HL-60 (cell line): Measurements from ENCODE around the gene DET1.

ENCODE experiments used
- DNase-seq, 2 experiments: peaks; one replicate each; pipeline ENCODE4 v3.0.0-alpha.2; 2010 to 2020; ENCODE audit warnings: low read depth in 1 of 2, low spot score in 1 of 2
- H3K27ac ChIP-seq: fragments of 250-450 bp; sonication (Bioruptor Pico); replicated peaks from 2 replicates; pipeline ENCODE4 v1.5.1; 2020; ENCODE audit warnings: mild to moderate bottlenecking, moderate library complexity
- H3K27me3 ChIP-seq: fragments of 250-450 bp; sonication (Bioruptor Pico); 2 replicates; pipeline ENCODE4 v1.5.1; 2021; ENCODE audit warnings: mild to moderate bottlenecking, moderate library complexity; ENCODE audit not compliant: insufficient read depth, poor library complexity, severe bottlenecking
- H3K4me3 ChIP-seq: replicated peaks from 2 replicates; pipeline ENCODE4 v1.5.1; 2011; ENCODE audit warnings: mild to moderate bottlenecking, control low read depth, low read length; ENCODE audit not compliant: insufficient read depth
- GABPA ChIP-seq: IDR thresholded peaks from 2 replicates; pipeline ENCODE4 v1.6.1; 2012; ENCODE audit warnings: low read depth
- POLR2AphosphoS5 ChIP-seq: IDR thresholded peaks from 2 replicates; pipeline ENCODE4 v1.6.1; 2012; ENCODE audit warnings: low read depth
- REST ChIP-seq: IDR thresholded peaks from 2 replicates; pipeline ENCODE4 v1.6.1; 2012; ENCODE audit warnings: low read depth; ENCODE audit not compliant: insufficient replicate concordance
- SPI1 ChIP-seq: IDR thresholded peaks from 2 replicates; pipeline ENCODE4 v1.6.1; 2012; ENCODE audit warnings: low read depth, mild to moderate bottlenecking, borderline replicate concordance
- TF ChIP-seq, protein P1 (sequence below): IDR thresholded peaks from one replicate; pipeline ENCODE4 v1.5.1; 2011; ENCODE audit warnings: low read length, control low read depth, inconsistent platforms; ENCODE audit not compliant: insufficient read depth

Gene DET1

GRCh38 chr15:88537591-88538317 lies 8.7 kb downstream of the DET1 start:
- DNase-seq: no peak
- Histone ChIP-seq H3K27ac (no peak overlapping the region), H3K4me3 (no peak overlapping the region), H3K27me3 (no peaks in the 10 kb centered on the region)
- TF ChIP-seq GABPA: no peak
- TF ChIP-seq, protein P1, sequence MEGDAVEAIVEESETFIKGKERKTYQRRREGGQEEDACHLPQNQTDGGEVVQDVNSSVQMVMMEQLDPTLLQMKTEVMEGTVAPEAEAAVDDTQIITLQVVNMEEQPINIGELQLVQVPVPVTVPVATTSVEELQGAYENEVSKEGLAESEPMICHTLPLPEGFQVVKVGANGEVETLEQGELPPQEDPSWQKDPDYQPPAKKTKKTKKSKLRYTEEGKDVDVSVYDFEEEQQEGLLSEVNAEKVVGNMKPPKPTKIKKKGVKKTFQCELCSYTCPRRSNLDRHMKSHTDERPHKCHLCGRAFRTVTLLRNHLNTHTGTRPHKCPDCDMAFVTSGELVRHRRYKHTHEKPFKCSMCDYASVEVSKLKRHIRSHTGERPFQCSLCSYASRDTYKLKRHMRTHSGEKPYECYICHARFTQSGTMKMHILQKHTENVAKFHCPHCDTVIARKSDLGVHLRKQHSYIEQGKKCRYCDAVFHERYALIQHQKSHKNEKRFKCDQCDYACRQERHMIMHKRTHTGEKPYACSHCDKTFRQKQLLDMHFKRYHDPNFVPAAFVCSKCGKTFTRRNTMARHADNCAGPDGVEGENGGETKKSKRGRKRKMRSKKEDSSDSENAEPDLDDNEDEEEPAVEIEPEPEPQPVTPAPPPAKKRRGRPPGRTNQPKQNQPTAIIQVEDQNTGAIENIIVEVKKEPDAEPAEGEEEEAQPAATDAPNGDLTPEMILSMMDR: no peak
- TF ChIP-seq REST: no peak
- TF ChIP-seq POLR2AphosphoS5: no peak
- no peak for TF ChIP-seq SPI1

- H3K27ac ChIP-seq: no peak overlapping the region
- TF ChIP-seq REST (no peak), SPI1 (no peak), GABPA (no peak)
- H3K27me3 ChIP-seq: no peaks in the 10 kb centered on the region
- no peak overlapping the region for H3K4me3 ChIP-seq
- DNase-seq: no peak
These were observed 10.7 kb downstream of the DET1 start for GRCh38 chr15:88535607-88536313.

DNA sequence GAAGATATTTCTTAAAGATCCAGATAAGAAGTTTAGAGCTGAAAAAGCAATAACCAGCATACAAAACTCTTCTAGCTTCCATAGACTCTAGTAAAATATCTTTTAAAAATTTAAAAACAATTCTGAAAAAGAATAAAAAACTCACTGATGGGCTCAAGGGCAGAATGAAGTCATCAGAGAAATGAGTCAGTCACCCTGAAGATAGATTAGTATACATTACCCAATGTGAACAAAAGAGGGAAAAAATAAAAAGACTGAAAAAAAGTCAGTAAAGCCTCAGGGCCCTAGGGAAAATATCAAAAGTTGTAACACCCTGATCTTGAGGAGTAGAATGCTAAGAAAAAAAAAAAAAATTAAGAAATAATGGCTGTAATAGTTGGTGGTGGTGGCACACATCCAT lies 11.4 kb downstream of the DET1 start:
- TF ChIP-seq POLR2AphosphoS5 (no peak), GABPA (no peak), REST (no peak), SPI1 (no peak)
- TF ChIP-seq, protein P1: no peak
- Histone ChIP-seq H3K27ac (no peak overlapping the region), H3K27me3 (no peaks in the 10 kb centered on the region), H3K4me3 (no peak overlapping the region)
- DNase-seq: no peak
